Activated naive CD4-positive, alpha-beta T cell treated with anti-CD3 and anti-CD28 coated beads, Interleukin-2, amount 10 ng/mL, durations not matched to agents 7 days and 5 days (primary cell): ENCODE data around the gene TMEM183A.
"Not testable (repeated sequence)": the region's sequence is repeated elsewhere in the genome, so short reads cannot be mapped to it uniquely, and the experiment has no call there.

Source experiments
- CTCF ChIA-PET: fragments of 350-600 bp; sonication (Branson Sonifier 250); formaldehyde crosslinking; loops from one replicate; lab custom pipeline; 2021; ENCODE audit warnings: antibody characterized with exemption; lab: Charles Lee
- DNase-seq: peaks from one replicate; pipeline ENCODE4 v3.0.0-alpha.2; 2020
- H3K27ac Mint-ChIP-seq: one replicate; pipeline ENCODE4 v1.8.0; 2021; ENCODE audit warnings: mild to moderate bottlenecking, moderate library complexity, mixed read lengths
- H3K27me3 Mint-ChIP-seq: one replicate; pipeline ENCODE4 v1.8.0; 2021; ENCODE audit warnings: mild to moderate bottlenecking, mixed read lengths
- H3K36me3 Mint-ChIP-seq: one replicate; pipeline ENCODE4 v1.8.0; 2021; ENCODE audit warnings: mixed read lengths
- H3K4me1 Mint-ChIP-seq: one replicate; pipeline ENCODE4 v1.8.0; 2021; ENCODE audit warnings: mixed read lengths
- H3K4me3 Mint-ChIP-seq: one replicate; pipeline ENCODE4 v1.8.0; 2021; ENCODE audit warnings: mild to moderate bottlenecking, moderate library complexity, mixed read lengths
- H3K9me3 Mint-ChIP-seq: one replicate; pipeline ENCODE4 v1.8.0; 2021; ENCODE audit warnings: mixed read lengths

Gene TMEM183A

DNA sequence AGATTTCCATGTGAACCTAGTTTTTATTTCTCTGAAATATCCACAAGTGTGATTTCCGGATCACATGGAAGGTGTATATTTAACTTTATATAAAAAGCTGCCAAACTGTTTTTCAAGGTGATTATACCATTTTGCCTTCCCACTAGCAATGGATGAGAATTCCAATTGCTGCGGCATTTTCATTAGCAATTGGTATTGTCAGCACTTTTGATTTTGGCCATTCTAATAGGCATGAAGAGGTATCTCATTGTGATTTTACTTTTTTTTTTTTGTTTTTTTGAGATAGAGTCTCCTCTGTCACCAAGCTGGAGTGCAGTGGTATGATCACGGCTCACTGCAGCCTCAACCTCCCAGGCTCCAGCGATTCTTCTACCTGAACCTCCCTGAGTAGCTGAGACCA lies 35.1 kb upstream of the TMEM183A start:
- CTCF ChIA-PET: interaction anchor here (0.6 to 1.7 kb wide), 2 partner anchors 23 to 178 kb away, joined by 3 to 4 read pairs; no protein-coding TSS in a partner anchor
- H3K4me1 Mint-ChIP-seq: peaks cover 18% of the 10 kb centered on the region
- no peak for DNase-seq
- peaks cover 27% of the 10 kb centered on the region for H3K27me3 Mint-ChIP-seq
- H3K4me3 Mint-ChIP-seq: no peak overlapping the region
- no peaks in the 10 kb centered on the region for H3K36me3 Mint-ChIP-seq
- no peaks in the 10 kb centered on the region for H3K9me3 Mint-ChIP-seq
- H3K27ac Mint-ChIP-seq: no peak overlapping the region

DNA sequence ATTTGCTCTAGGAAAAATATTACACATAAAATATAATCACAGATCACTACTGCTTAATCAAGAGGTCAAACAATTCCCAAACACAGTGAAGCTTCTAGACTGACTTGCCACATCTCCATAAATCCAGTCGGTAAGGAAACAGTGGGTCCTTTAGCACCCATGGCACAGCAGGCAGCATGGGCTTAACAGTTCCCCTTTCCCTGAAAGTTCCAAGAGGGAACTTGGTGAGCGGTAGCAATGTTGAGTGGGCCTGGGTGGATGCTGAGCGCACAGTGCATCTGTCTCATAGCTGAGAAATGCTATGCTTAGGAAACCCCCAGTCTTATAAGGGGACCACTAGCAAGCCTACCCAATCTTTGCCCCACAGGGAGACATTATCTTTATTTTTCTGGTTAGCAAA lies 32.3 kb upstream of the TMEM183A start:
- no peak overlapping the region for H3K4me3 Mint-ChIP-seq
- CTCF ChIA-PET: no interaction called here
- no peaks in the 10 kb centered on the region for H3K36me3 Mint-ChIP-seq
- H3K4me1 Mint-ChIP-seq: no peaks in the 10 kb centered on the region
- H3K27ac Mint-ChIP-seq: no peak overlapping the region
- H3K9me3 Mint-ChIP-seq: no peaks in the 10 kb centered on the region
- peaks cover 46% of the 10 kb centered on the region for H3K27me3 Mint-ChIP-seq
- no peak for DNase-seq

DNA sequence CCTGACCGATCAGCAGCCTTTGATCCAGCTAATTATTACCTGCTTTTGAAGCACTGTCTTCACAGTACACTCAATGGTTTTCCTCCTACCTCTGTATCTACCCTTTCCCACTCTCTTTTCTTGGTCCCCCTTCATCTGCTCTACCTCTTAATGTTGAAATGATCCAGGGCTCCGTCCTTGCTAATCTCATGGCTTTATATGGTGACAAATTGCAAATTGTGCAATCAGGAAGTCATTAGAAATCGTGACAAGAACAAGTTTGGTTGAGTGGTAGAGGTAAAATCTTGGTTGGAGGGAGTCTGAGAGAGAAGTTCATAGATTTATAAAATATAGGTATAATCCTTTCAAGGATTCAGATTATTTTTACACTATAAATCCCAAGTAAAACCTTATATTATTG lies 30.5 kb upstream of the TMEM183A start:
- H3K27ac Mint-ChIP-seq: no peak overlapping the region

DNA sequence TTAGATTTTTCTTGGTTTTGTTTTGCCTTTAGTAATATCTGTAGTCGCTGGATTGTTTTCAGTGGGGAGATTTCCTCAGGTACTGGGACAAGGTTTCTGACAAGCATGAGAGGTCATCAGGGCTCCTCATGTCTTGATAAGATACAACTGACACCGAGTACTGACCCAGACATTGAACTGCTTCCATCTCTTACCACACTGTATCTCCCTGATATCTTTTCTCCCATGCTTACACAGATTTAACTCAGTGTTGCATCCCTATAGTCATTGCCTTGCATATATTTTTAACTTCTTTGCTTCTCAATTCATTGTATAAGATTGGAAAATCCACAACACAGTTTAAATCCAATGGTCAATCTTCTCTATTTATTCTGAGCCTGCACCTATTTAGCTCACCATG lies 27.7 kb upstream of the TMEM183A start:
- CTCF ChIA-PET: no interaction called here
- Mint-ChIP-seq H3K9me3 (no peaks in the 10 kb centered on the region), H3K27me3 (peaks cover 43% of the 10 kb centered on the region), H3K4me1 (peaks cover 3% of the 10 kb centered on the region), H3K36me3 (no peaks in the 10 kb centered on the region), H3K4me3 (no peak overlapping the region), H3K27ac (no peak overlapping the region)
- no peak for DNase-seq

More for the DNA sequence above, 30.5 kb upstream of the TMEM183A start:
- DNase-seq: no peak
- Mint-ChIP-seq H3K36me3 (no peaks in the 10 kb centered on the region), H3K27me3 (peaks cover 46% of the 10 kb centered on the region), H3K4me3 (no peak overlapping the region), H3K4me1 (no peaks in the 10 kb centered on the region), H3K9me3 (no peaks in the 10 kb centered on the region)
- CTCF ChIA-PET: no interaction called here

DNA sequence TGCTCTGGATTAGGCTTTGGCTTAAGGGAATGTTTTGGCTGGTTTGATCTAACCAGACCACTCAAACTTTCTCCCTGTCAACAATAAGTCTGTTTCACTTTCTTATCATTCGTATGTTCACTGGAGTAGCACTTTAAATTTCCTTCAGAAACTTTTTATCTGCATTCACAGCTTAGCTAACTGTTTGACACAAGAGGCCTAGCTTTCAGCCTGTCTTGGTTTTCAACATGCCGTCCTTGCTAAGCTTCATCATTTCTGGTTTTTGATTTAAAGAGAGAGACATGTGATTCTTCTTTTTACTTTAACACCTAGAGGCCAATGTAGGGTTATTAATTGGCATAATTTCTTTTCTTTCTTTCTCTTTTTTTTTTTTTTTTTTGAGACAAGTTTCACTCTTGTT lies 25.2 kb upstream of the TMEM183A start:
- Mint-ChIP-seq H3K9me3 (no peaks in the 10 kb centered on the region), H3K27ac (no peak overlapping the region), H3K36me3 (no peaks in the 10 kb centered on the region), H3K4me1 (peaks cover 3% of the 10 kb centered on the region), H3K27me3 (peaks cover 30% of the 10 kb centered on the region), H3K4me3 (no peak overlapping the region)
- DNase-seq: no peak
- CTCF ChIA-PET: no interaction called here

DNA sequence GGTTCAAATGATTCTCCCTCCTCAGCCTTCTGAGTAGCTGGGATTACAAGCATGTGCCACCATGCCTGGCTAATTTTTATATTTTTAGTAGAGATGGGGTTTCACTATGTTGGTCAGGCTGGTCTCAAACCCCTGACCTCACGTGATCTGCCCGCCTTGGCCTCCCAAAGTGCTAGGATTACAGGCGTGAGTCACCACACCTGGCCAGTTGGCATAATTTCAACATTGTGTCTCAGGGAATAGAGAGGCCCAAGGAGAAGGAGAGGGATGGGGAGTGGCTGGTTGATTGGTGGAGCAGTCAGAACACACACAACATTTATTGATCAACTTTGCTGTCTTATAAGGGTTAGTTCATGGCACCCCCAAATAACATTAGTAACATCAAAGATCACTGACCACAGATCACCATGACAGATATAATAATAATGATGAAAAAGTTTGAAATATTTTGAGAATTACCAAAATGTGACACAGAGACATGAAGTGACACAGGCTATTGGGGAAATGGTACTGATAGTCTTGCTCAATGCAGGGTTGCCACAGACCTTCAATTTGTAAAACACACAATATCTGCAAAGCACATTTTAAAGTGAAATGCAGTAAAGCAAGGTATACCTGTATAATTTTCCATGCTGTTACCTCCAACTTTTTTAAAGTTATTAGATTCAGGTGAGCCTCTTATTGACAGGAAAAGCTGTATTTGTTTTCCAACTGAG lies 24.3 kb upstream of the TMEM183A start:
- H3K27me3 Mint-ChIP-seq: peaks cover 26% of the 10 kb centered on the region
- peaks cover 3% of the 10 kb centered on the region for H3K4me1 Mint-ChIP-seq
- CTCF ChIA-PET: interaction anchor here (0.7 kb wide), 1 partner anchor 24 kb away, joined by 4 read pairs; no protein-coding TSS in a partner anchor
- no peaks in the 10 kb centered on the region for H3K36me3 Mint-ChIP-seq
- H3K27ac Mint-ChIP-seq: no peak overlapping the region
- no peak for DNase-seq
- H3K4me3 Mint-ChIP-seq: no peak overlapping the region
- H3K9me3 Mint-ChIP-seq: no peaks in the 10 kb centered on the region

DNA sequence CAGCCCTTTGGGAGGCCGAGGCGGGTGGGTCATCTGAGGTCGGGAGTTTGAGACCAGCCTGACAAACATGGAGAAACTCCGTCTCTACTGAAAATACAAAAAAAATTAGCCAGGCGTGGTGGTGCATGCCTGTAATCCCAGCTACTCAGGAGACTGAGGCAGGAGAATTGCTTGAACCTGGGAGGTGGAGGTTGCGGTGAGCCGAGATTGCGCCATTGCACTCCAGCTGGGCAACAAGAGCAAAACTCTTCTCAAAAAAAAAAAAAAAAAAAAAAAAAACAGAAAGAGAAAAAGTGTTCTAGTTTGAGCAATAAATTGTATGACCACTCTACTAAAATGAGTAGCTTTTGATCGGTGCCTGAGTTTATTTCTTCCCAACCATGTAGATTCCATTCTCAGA lies 21.1 kb upstream of the TMEM183A start:
- not testable (repeated sequence) for H3K4me3 Mint-ChIP-seq, DNase-seq, H3K36me3 Mint-ChIP-seq, H3K4me1 Mint-ChIP-seq, H3K27ac Mint-ChIP-seq, H3K9me3 Mint-ChIP-seq
- CTCF ChIA-PET: interaction anchor here (0.6 kb wide), 1 partner anchor 462 kb away, joined by 3 read pairs; no protein-coding TSS in a partner anchor
- peaks cover 38% of the 10 kb centered on the region for H3K27me3 Mint-ChIP-seq

DNA sequence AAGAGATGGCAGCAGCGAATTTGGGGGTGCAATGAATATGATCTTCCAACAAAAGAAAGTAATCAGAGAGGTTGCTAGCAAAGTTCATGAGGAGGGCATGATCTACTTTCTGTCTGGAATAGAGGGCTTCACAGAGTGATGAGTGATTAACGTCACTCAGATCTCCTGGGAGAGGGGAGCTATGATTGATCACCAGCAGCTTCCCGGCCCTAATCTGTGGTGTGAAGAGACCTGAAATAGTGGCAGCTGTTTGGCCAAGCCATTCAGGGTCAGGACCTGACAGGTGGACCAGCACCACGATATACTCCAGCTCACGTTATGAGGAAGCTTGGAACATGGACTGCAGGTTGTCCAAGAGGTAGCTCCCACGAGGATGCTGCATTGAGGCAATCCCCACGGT lies 19.9 kb upstream of the TMEM183A start:
- Mint-ChIP-seq H3K27me3 (peaks cover 44% of the 10 kb centered on the region), H3K4me1 (no peaks in the 10 kb centered on the region), H3K36me3 (no peaks in the 10 kb centered on the region), H3K9me3 (no peaks in the 10 kb centered on the region), H3K4me3 (no peak overlapping the region), H3K27ac (no peak overlapping the region)
- CTCF ChIA-PET: no interaction called here
- no peak for DNase-seq

DNA sequence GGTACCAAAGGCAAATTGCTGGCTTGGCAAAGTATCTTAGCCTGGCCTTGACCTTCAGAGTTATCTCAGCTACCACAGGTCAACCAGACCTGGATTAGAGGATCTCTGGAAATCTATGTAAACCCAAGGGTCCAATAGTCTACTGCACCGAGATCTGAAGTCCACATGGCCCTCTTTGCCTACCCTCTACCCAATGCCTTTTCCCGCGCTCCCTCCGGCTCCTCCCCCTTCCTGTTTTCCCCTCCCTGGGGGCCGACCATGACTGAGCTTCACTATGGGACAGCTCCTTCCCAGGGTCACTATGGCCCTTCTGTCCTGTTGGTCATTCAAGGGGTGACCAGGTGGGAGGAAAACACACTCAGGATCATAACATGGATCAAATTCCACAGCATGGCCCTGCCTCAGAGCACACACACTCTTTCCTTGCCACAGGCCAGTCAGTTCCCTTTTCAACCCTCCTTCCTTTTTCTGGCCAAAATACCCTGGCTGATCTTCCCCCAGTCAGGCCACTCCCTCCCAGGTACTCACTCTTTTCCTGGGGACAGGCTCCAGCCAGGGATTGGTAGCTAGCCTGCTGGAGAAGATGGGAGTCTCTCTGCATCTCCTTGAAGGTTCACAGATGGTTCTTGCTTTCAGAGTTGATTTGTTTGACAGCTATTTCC lies 19.1 kb upstream of the TMEM183A start:
- Mint-ChIP-seq H3K36me3 (no peaks in the 10 kb centered on the region), H3K9me3 (no peaks in the 10 kb centered on the region), H3K27me3 (peaks cover 44% of the 10 kb centered on the region), H3K4me1 (no peaks in the 10 kb centered on the region), H3K27ac (no peak overlapping the region), H3K4me3 (no peak overlapping the region)
- CTCF ChIA-PET: interaction anchor here (0.7 to 0.8 kb wide), 4 partner anchors 9 to 328 kb away, joined by 3 to 6 read pairs (median 4); no protein-coding TSS in a partner anchor
- DNase-seq: no peak

DNA sequence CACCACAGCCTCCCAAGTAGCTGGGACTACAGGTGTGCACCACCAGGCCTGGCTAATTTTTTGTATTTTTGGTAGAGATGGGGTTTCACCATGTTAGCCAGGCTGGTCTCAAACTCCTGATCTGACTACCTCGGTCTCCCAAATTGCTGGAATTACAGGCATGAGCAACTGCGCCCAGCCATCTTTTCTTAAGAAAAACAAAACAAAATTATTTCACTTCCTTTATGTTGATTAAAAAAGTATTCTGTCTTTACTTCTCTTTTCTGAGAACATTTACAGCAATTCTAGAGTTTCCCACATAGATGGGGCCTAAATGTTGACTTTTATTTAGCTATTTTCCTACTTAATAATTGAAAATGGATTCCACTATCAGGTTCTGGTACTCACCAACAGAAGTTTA lies 17.3 kb upstream of the TMEM183A start:
- Mint-ChIP-seq H3K27me3 (peaks cover 46% of the 10 kb centered on the region), H3K27ac (no peak overlapping the region), H3K4me1 (no peaks in the 10 kb centered on the region), H3K4me3 (no peak overlapping the region), H3K9me3 (no peaks in the 10 kb centered on the region), H3K36me3 (no peaks in the 10 kb centered on the region)
- DNase-seq: no peak
- CTCF ChIA-PET: interaction anchor here (0.9 to 1.2 kb wide), 2 partner anchors 9 to 21 kb away, joined by 3 to 6 read pairs; no protein-coding TSS in a partner anchor

DNA sequence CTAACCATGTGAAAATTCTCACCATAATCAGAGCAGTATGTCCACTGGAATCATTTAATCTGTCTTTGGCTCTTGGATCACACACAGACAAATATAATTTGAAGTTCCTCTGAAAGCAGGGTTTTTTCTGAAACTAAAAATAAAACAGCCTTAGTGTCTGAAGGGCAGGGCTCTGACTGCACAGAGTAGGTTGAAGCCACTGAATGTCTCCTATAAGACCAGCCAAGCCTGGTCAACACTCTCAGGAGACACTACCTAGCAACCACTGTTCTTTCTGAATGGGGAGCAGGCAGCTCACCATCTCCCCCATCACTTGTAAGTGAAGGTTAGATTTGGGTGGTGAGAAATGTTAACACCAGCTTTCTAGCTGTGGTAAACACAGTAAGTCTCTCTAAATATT lies 16.1 kb upstream of the TMEM183A start:
- H3K36me3 Mint-ChIP-seq: no peaks in the 10 kb centered on the region
- no peaks in the 10 kb centered on the region for H3K4me1 Mint-ChIP-seq
- H3K27ac Mint-ChIP-seq: no peak overlapping the region
- no peak for DNase-seq
- no peak overlapping the region for H3K4me3 Mint-ChIP-seq
- CTCF ChIA-PET: interaction anchor here (1.2 kb wide), 1 partner anchor 8 kb away, joined by 6 read pairs; no protein-coding TSS in a partner anchor
- H3K9me3 Mint-ChIP-seq: no peaks in the 10 kb centered on the region
- H3K27me3 Mint-ChIP-seq: peaks cover 57% of the 10 kb centered on the region

DNA sequence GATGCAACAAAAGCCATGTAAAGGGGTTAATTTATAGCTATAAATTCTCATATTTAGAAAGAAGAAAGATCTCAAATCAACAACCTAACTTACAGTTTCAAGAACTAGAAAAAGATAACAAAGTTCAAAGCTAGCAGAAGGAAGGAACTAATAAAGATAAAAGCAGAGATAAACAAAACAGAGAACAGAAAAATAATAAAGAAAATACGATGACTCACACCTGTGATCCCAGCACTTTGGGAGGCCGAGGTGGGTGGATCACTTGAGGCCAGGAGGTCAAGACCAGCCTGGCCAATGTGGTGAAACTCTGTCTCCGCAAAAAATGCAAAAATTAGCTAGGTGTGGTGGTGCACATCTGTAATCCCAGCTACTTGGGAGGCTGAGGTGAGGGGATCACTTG lies 12.4 kb upstream of the TMEM183A start:
- H3K4me1 Mint-ChIP-seq: peaks cover 10% of the 10 kb centered on the region
- CTCF ChIA-PET: interaction anchor here (0.9 to 1.4 kb wide), 3 partner anchors 23 to 275 kb away, joined by 3 to 4 read pairs (median 4); no protein-coding TSS in a partner anchor
- H3K27me3 Mint-ChIP-seq: peaks cover 58% of the 10 kb centered on the region
- no peaks in the 10 kb centered on the region for H3K36me3 Mint-ChIP-seq
- H3K9me3 Mint-ChIP-seq: no peaks in the 10 kb centered on the region
- DNase-seq: no peak
- H3K27ac Mint-ChIP-seq: no peak overlapping the region
- H3K4me3 Mint-ChIP-seq: no peak overlapping the region

DNA sequence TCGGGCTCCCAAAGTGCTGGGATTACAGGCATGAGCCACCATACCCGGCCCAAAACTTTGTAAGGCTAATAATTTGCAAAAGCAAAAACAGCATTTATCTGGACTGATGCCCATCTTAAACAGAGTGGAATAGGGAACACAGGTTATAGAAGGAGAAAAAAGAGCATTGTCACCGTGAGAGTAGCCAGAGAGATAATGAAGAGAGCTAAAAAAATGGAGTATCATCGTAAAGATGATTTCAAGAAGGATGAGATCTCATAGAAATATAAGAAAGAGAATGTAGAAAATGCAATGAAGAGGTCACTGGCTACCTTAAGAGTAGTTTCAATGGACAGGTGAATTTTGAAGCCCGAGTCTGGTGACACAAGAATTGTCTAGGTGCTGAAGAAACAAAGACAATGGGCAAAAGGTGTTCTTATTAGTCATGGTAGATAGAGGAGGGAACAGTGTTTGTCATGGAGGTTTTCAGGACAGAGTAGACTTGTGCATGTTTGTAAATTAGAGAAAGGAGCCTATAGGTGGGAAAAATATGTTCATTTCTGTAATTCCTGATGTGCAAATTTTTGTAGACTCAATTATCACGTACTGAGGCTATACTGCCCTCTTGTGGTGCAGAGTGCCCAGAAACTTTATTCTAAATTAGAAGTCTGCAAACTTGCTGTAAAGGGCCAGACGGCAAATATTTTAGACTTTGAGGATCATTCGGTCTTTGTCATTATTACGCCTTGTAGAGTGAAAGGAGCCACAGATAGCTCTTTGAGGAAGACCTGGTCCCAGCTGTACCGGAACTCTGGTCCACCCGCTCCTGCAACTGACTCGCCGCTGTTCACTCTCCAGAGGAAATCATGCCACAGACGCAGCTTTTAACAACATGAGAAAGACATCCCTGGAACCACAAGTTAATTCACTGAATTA lies 8.1 kb upstream of the TMEM183A start:
- DNase-seq: peak; percentile 76
- peak overlapping the region; percentile 14 for H3K4me3 Mint-ChIP-seq
- H3K9me3 Mint-ChIP-seq: no peaks in the 10 kb centered on the region
- no peaks in the 10 kb centered on the region for H3K36me3 Mint-ChIP-seq
- H3K4me1 Mint-ChIP-seq: peaks cover 12% of the 10 kb centered on the region
- peaks cover 41% of the 10 kb centered on the region for H3K27me3 Mint-ChIP-seq
- CTCF ChIA-PET: interaction anchor here (0.6 to 2.3 kb wide), 26 partner anchors 9 to 299 kb away, joined by 3 to 8 read pairs (median 4); partner anchors contain the start of gene KLHL12
- no peak overlapping the region for H3K27ac Mint-ChIP-seq
